Amniotic stem cell (primary cell): ENCODE results near the gene NCDN.
A peak's percentile ranks its signal among the peaks of the same experiment; 100 is the strongest.

Experiments
- DNase-seq: peaks from one replicate; lab custom pipeline; 2025; lab: John Stamatoyannopoulos, UW

The NCDN gene

GRCh38 chr1:35557611-35558373 lies at the start of gene NCDN:
Gene NCDN (plus strand): TSS chr1:35557799. CDS start chr1:35558191, 392 bp downstream.
- DNase-seq, result peak; percentile 96

- no peak for DNase-seq
These were observed 49.7 kb upstream of the NCDN start for GRCh38 chr1:35507947-35508346.

GRCh38 chr1:35509558-35509957 lies 48.0 kb upstream of the NCDN start:
- DNase-seq, result no peak

- DNase-seq, result no peak
These were observed 46.3 kb upstream of the NCDN start for GRCh38 chr1:35511305-35511704.

GRCh38 chr1:35518183-35518582 lies 39.4 kb upstream of the NCDN start:
- DNase-seq, result no peak

- no peak for DNase-seq
These were observed 38.2 kb upstream of the NCDN start for GRCh38 chr1:35519432-35519831.

GRCh38 chr1:35524106-35524505 lies 33.5 kb upstream of the NCDN start:
- DNase-seq, result no peak

- no peak for DNase-seq
These were observed 27.4 kb upstream of the NCDN start for GRCh38 chr1:35530168-35530567.

- no peak for DNase-seq
These were observed 26.7 kb upstream of the NCDN start for GRCh38 chr1:35530946-35531345.

- no peak for DNase-seq
These were observed 26.2 kb upstream of the NCDN start for GRCh38 chr1:35531368-35531767.

- DNase-seq, result no peak
These were observed 24.9 kb upstream of the NCDN start for GRCh38 chr1:35532497-35533223.

- no peak for DNase-seq
These were observed 24.0 kb upstream of the NCDN start for GRCh38 chr1:35533586-35533985.

GRCh38 chr1:35535243-35535642 lies 22.4 kb upstream of the NCDN start:
- no peak for DNase-seq

- DNase-seq, result no peak
These were observed 20.9 kb upstream of the NCDN start for GRCh38 chr1:35536556-35537162.

GRCh38 chr1:35537806-35538205 lies 19.8 kb upstream of the NCDN start:
- DNase-seq, result no peak

GRCh38 chr1:35539073-35539823 lies 18.4 kb upstream of the NCDN start:
- no peak for DNase-seq

- no peak for DNase-seq
These were observed 17.8 kb upstream of the NCDN start for GRCh38 chr1:35539824-35540261.

- DNase-seq, result no peak
These were observed 12.6 kb upstream of the NCDN start for GRCh38 chr1:35544976-35545375.

GRCh38 chr1:35546614-35547013 lies 11.0 kb upstream of the NCDN start:
- DNase-seq, result no peak

- DNase-seq, result no peak
These were observed 3.7 kb upstream of the NCDN start for GRCh38 chr1:35553851-35554250.

- DNase-seq, result no peak
These were observed 3.1 kb upstream of the NCDN start for GRCh38 chr1:35554266-35555211.
